ENCODE data around the gene GTF3C6.
"Not testable (repeated sequence)": the region's sequence is repeated elsewhere in the genome, so short reads cannot be mapped to it uniquely, and the experiment has no call there.

GTF3C6 gene

DNA sequence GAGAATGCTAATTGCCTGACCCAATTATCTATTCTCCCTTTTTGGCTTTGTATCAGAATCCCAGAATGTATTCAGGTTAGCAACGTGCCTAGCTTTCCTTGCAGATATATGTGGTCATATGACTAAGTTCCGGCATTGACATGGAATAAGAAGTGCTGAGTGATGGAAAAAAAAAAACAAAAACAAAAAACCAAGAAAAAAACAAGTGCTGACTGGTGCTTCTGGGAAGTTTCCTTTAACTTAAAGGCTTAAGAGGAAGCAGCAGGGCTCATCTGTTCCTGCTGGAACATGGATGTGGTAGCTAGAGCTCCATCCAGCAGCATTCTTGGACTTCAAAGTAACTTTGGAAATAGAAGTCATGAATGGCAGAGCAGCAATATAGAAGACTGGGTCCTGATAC lies 13.0 kb downstream of the GTF3C6 start:
- DNase-seq: no peak

- no peak for DNase-seq
These were observed 18.1 kb downstream of the GTF3C6 start for GRCh38 chr6:110976575-110976974.

DNA sequence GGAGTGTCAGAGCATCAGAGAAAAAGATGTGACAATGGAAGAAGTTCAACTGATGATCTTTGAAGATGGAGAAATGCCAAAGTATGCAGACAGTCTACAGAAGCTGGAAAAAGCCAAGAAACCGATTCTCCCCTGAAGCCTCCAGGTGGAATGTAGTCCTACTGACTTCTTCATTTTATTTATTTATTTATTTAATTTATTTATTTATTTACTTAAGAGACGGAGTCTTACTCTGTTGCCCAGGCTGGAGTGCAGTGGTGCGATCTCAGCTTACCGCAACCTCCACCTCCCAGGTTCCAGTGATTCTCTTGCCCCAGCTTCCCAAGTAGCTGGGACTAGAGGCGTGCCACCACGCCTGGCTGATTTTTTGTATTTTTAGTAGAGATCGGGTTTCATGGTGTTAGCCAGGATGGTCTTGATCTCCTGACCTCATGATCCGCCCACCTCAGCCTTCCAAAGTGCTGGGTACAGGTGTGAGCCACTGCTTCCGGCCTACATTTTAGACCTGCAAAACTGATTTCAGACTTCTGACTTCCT lies 21.1 kb downstream of the GTF3C6 start:
- no peak for DNase-seq

DNA sequence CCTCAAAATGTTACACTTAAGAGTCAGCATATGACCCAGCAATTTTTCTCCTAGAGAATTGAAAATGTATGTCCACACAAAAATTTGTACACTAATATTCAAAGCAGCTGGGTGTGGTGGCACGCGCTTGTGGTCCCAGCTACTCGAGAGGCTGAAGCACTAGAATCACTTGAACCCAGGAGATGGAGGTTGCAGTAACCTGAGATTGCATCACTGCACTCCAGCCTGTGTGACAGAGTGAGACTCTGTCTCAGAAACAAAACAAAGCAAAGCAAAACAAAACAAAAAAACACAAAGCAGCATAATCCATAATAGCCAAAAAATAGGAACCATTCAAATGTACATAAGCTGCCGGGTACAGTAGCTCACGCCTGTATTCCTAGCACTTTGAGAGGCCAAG lies 21.7 kb downstream of the GTF3C6 start:
- DNase-seq: no peak

DNA sequence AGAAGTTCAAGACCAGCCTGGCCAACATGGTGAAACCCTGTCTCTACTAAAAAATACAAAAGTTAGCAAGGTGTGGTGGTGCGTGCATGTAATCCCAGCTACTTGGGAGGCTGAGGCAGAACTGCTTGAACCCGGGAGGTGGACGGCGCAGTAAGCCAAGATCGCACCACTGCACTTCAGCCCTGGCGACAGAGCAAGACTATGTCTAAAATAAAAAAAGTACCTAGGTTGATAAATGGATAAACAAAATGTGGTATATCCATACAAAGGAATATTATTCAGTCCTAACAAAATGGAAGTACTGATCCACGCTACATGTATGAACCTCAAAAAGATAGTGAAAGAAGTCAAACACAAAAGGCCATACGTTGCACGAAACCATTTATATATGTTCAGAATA lies 22.1 kb downstream of the GTF3C6 start:
- no peak for DNase-seq

DNA sequence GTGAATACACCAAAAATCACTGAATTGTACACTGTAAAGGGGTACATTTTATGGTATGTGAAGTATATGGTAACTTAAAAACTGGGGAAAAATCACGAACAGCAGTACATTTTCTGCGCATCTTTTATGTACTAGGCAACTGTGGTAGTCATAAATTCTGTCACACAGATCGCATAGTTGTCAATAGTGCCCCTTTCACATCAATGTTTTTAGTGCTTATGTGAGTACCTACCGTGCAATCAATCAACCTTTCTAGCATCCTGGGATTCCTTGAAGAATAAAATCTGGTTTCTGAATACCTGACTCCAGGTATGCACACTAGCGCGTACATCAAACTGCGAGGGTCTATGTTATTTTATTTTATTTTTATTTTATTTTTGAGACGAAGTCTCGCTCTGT lies 22.7 kb downstream of the GTF3C6 start:
- DNase-seq: no peak

DNA sequence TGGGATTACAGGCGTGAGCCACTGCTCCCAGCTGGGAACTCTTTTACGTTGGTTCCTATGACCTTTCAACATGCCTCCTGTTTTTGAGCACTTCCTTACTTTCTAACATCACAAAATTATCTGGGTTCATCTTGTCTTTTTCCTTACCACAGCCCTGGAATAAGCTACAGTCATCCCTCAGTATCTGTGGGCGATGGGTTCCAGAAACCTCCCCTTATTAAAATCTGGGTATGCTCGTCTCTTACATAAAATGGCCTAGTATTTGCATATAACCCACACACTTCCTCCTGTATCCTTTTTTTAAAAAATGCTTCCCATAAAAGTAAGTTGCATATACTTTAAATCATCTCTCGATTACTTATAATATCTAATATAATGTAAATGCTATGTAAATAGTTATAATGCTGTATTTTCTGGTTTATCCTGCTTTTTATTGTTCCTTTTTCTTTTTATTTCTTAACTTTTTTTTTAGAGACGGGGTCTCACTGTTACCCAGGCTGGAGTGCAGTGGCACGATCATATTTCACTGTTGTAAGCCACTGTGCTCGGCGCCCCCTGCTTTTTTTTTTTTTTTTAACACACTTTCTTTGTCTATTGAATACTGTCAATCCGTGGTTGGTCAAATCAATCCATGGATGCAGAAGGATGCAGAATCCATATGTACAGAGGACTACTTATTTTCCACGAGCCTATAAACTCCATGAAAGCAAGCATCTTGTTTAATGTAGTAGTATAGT lies 32.5 kb downstream of the GTF3C6 start:
- DNase-seq: no peak

- no peak for DNase-seq
These were observed 38.2 kb downstream of the GTF3C6 start for GRCh38 chr6:110996691-110997090.

DNA sequence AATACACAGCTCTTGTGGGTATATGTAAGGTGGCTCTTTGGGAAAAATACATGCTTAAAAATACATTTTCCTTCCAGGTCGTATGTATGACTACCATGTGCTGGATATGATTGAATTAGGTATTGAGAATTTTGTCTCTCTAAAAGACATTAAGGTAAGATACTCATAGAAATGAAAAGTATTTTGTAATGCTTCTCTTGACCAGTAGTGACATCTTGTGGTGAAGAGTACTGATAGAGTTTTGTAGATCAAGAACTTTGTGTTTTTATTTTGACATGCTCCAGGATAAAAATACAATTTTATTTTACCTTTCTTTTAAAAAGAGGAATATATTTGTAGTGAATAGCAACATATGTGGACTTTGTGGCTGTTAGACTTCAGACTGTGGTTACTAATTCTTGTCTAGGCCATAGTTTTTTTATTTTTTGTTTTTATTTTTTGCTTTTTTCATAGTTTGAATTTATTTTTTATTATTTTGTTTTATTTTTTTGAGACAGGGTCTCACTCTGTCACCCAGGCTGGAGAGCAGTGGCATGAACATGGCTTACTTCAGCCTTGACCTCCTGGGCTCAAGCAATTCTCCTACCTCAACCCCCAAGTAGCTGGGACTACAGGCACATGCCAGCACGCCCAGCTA lies 41.2 kb downstream of the GTF3C6 start:
- no peak for DNase-seq

DNA sequence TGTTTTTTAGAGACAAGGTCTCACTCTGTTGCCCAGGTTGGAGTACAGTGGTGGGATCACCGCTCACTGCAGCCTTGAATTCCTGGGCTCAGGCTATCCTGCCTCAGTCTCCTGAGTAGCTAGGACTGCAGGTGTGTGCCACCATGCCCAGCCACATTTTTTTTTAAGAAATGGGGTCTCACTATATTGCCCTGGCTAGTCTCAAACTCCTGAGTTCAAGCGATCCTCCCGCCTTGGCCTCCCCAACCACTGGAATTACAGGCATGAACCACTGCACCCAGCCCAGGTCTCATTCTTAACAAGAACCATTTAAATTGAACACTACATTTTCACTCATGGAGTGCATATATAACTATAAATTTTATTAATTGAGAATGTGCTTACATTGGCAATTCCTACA lies 43.8 kb downstream of the GTF3C6 start:
- DNase-seq: no peak

- no peak for DNase-seq
These were observed 53.0 kb downstream of the GTF3C6 start for GRCh38 chr6:111011360-111012142.

DNA sequence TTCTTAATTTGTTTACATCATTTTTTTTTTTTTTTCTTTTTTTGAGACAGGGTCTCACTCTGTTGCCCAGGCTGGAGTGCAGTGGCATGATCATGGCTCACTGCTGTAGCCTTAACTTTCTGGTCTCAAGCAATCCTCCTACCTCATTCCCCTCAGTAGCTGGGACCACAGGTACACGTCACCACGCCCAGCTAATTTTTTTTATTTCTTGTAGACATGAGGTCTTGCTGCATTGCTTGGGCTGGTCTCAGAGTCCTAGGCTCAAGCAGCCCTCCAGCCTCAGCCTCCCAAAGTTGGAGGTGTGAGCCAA lies 53.6 kb downstream of the GTF3C6 start:
- DNase-seq: no peak

- not testable (repeated sequence) for DNase-seq
These were observed 54.0 kb downstream of the GTF3C6 start for GRCh38 chr6:111012520-111012919.

DNA sequence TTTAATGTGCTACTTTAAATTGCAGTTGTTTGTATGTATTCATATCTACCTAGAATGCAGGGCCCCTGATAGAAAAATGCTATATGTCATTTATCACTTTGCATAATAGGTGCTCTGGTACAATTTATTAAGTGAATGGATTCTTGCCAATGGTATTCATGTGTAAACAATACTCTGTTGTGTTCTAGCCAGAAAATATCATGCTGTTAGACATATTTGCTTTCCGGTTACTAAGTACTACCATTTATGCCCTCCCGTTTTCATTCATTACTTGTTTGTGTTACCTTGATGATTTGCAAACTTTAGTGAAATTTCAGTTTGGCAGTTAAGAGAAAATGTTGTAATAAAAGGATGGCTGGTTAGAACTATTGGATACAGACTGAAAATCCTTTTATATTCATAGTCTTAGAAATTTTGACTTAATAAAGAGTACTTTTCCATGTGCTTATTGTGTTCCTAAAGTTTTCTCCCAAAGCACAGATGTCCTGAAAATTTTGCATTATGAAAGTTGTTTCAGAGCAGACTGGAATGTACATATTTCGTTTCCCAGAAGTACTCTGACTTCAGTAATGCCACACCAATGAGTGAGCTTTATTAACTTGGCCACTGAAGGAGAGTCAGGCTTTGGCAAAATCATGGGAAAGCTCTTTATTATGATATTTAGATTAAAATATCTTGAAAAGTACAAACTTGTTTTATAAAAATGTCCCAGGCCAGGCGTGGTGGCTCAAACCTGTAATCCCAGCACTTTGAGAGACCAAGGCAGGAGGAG lies 54.8 kb downstream of the GTF3C6 start:
- DNase-seq: no peak

DNA sequence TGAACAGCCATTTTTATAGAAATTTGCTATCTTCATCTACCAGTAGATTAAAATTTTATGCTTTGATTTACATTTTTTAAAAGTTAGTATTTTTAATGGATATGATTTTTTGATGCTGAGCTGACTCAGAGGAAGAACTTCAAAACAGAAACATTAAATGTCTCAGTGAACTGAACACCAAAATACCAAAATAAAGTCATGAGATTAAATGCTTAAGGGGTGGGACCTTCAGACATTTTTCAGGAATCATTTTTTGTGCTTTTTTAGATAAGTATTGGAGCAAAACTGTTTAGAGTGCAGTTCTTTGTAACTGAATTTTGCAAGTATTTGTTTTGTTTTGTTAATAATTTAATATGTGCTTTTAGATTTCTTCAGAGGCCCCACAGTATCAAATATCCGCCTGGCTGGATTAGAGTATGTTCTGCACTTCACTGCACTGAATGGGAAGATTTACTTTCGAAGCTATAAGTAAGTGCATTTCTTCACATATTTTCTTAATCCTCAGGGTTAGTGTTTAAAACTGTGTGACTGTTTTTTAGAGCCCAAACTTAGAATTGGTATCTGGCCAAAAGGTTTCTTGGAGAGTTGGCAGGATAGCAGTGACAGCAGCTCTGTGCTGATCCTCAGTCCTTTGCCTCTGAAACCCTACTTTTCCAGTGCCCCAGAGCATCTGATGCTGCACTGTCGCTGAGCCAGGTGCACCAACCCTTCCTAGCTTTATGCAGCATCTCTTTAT lies 57.1 kb downstream of the GTF3C6 start:
- DNase-seq: no peak

DNA sequence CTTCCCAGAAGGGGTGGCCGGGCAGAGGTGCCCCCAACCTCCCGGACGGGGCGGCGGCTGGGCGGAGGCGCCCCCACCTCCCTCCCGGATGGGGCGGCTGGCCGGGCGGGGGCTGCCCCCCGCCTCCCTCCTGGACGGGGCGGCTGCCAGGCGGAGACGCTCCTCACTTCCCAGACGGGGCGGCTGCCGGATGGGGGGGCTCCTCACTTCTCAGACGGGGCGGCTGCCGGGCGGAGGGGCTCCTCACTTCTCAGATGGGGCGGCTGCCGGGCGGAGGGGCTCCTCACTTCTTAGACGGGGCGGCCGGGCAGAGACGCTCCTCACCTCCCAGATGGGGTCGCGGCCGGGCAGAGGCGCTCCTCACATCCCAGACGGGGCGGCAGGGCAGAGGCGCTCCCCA lies 58.7 kb downstream of the GTF3C6 start:
- not testable (repeated sequence) for DNase-seq

Data from right kidney (tissue), 1 donor.